ENCODE data around the gene PLA2G4B. TPM values are rescaled to one million over a fixed set of nuclear protein-coding genes. Genes with fewer than 3 reads are reported as not detected.
A peak's percentile ranks its signal among the peaks of the same experiment; 100 is the strongest.

PLA2G4B gene
- total and polyA plus RNA-seq, 9 of the 15 experiments (the other 6 are each of a cell fraction or from before 2014, with no cell fraction given), result 0.07 to 6.1 (median 2.8) TPM

- no peak for TF ChIP-seq OTX1 (CRISPR knock-in tag; IDR thresholded peaks at IDR 0.05)
Measured at GRCh38 chr15:41887893-41888292, 49.2 kb downstream of the PLA2G4B start (continued).

DNA sequence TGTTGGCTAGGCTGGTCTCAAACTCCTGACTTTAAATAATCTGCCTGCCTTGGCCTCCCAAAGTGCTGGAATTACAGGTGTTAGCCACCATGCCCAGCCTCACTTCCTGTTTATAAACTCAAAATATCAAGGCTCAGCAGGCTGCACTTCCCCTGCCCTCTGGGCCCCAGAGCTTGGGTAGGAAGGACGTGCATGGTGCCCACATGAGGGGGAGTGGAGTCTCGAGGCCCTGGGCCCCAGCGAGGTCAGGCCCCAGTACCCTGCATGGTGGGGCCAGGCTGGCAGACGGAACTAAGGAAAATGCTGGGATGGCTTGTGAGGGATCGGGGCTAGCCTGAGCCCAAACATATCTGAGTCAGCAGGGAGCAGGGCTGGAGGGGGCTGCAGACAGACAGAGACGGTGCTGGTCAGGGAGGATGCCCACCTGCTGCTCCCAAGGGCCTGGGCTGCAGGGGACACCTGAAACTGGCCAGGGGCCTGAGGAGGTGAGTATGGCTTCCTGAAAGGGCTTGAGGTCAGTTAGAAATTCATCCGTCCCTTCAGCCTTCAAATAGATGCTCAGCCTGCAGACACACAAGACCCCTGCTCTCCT is 50.1 kb downstream of the PLA2G4B start:
- WGBS (ENCODE audit: insufficient coverage, low coverage, missing lambda C conversion rate), result 5% methylated on average over 7 of the region's 7 CpGs
- intact Hi-C loops (cut with micrococcal nuclease) (no loop called here), in situ Hi-C loops (cut with MboI) (no loop called here)
- Histone ChIP-seq H3K79me2 (ENCODE audit: control insufficient read depth, insufficient read depth, low read length) (no peaks in the 10 kb centered on the region), H3K4me3 (no peak overlapping the region), H3K9me3 (replicated peaks; ENCODE audit: control insufficient read depth, insufficient read depth, low read depth, low read length) (no peaks in the 10 kb centered on the region), H4K20me1 (replicated peaks; ENCODE audit: control insufficient read depth, insufficient read depth, low read length) (peaks cover 5% of the 10 kb centered on the region; the same call in 1 of the 2 replicates), H3K9ac (ENCODE audit: insufficient read depth in 1 of 2, low read depth in 2 of 2, low read length in 2 of 2) (no peak overlapping the region), H3K4me1 (replicated peaks in 1 of 2; ENCODE audit: control insufficient read depth in 2 of 2, insufficient read depth in 2 of 2, low read length in 2 of 2) (peaks cover 0 to 20% of the 10 kb centered on the region in 2 experiments; a peak in 1 of 5 replicates), H3K4me2 (ENCODE audit: insufficient read depth, low read length) (no peak overlapping the region), H3K27me3 (ENCODE audit: control insufficient read depth in 2 of 2, insufficient read depth in 2 of 2, low read length in 2 of 2) (peaks cover 23 to 69% of the 10 kb centered on the region in 2 experiments; a peak in 3 of 5 replicates), H2AFZ (ENCODE audit: low read depth, low read length) (no peak overlapping the region), H3K9me1 (ENCODE audit: control insufficient read depth, insufficient read depth, low read length) (peaks cover 3% of the 10 kb centered on the region), H3K36me3 (ENCODE audit: control insufficient read depth, insufficient read depth, low read length) (no peaks in the 10 kb centered on the region), H3K27ac (ENCODE audit: extremely low read depth, low read depth, low read length) (no peak overlapping the region)
- DNase-seq (ENCODE audit: extremely low read depth in 1 of 4, low spot score in 3 of 4), result no peak
- BruUV-seq (replicated peaks), result no TSS peak
- TF ChIP-seq SPI1 (IDR thresholded peaks at IDR 0.05; ENCODE audit: borderline replicate concordance, low read depth, low read length) (peak; percentile 43; the same call in 1 of the 2 replicates), CC2D1A (IDR thresholded peaks at IDR 0.05) (no peak)
- FAIRE-seq, result no peak
- POLR2A ChIA-PET, result no interaction called here
- no peak for ATAC-seq
- CTCF ChIA-PET (ENCODE audit: low intra/inter-chr PET ratio), result no interaction called here

All from K562 (cell line).